WTC11 (cell line): ENCODE data around the gene GSTP1. TPM values are rescaled to one million over a fixed set of nuclear protein-coding genes. Genes with fewer than 3 reads are reported as not detected.

Source experiments
- ATAC-seq: fragments of 200-7000 bp; cut with Tn5 transposase; 2 replicates; pipeline ENCODE4 v1.10.0; 2021; ENCODE audit warnings: mild to moderate bottlenecking, moderate library complexity
- CTCF ChIA-PET: fragments of 300-600 bp; sonication (Branson Sonifier 250); formaldehyde crosslinking; loops from one replicate; lab custom pipeline; 2021; ENCODE audit warnings: antibody characterized with exemption; lab: Charles Lee
- POLR2A ChIA-PET: fragments of 350-600 bp; sonication (Branson Sonifier 250); formaldehyde crosslinking; loops from one replicate; lab custom pipeline; 2021; ENCODE audit warnings: antibody characterized with exemption; lab: Charles Lee
- DNase-seq: peaks from one replicate; pipeline ENCODE4 v3.0.0; 2021; ENCODE audit warnings: low spot score
- H3K27ac Mint-ChIP-seq: 2 replicates; pipeline ENCODE4 v1.8.0; 2021; ENCODE audit warnings: mixed read lengths
- H3K27me3 Mint-ChIP-seq: 2 replicates; pipeline ENCODE4 v1.8.0; 2021; ENCODE audit warnings: low read depth, mild to moderate bottlenecking, moderate library complexity, mixed read lengths
- H3K36me3 Mint-ChIP-seq: 2 replicates; pipeline ENCODE4 v1.8.0; 2021; ENCODE audit warnings: mixed read lengths
- H3K4me1 Mint-ChIP-seq: 2 replicates; pipeline ENCODE4 v1.8.0; 2022; ENCODE audit warnings: mixed read lengths
- H3K4me3 Mint-ChIP-seq: 2 replicates; pipeline ENCODE4 v1.8.0; 2021; ENCODE audit warnings: mild to moderate bottlenecking, moderate library complexity, mixed read lengths
- H3K9me3 Mint-ChIP-seq: 2 replicates; pipeline ENCODE4 v1.8.0; 2021; ENCODE audit warnings: mixed read lengths
- CREB1 ChIP-seq: sonication (generic); formaldehyde crosslinking; IDR thresholded peaks from 2 replicates; pipeline ENCODE4 v1.8.0; 2023; ENCODE audit warnings: mild to moderate bottlenecking, missing genetic modification reagents
- E2F1 ChIP-seq: sonication (generic); formaldehyde crosslinking; IDR thresholded peaks from 2 replicates; pipeline ENCODE4 v1.8.0; 2022; ENCODE audit warnings: mild to moderate bottlenecking, missing genetic modification reagents
- FOXP1 ChIP-seq: sonication (generic); formaldehyde crosslinking; IDR thresholded peaks from 2 replicates; pipeline ENCODE4 v1.8.0; 2022; ENCODE audit warnings: missing genetic modification reagents, mild to moderate bottlenecking, moderate library complexity, borderline replicate concordance
- FOXP4 ChIP-seq: sonication (generic); formaldehyde crosslinking; IDR thresholded peaks from 2 replicates; pipeline ENCODE4 v1.8.0; 2022; ENCODE audit warnings: mild to moderate bottlenecking, missing genetic modification reagents
- MLX ChIP-seq: sonication (generic); formaldehyde crosslinking; IDR thresholded peaks from 2 replicates; pipeline ENCODE4 v1.8.1; 2023; ENCODE audit warnings: mild to moderate bottlenecking, missing genetic modification reagents, moderate library complexity
- NFYB ChIP-seq: sonication (generic); formaldehyde crosslinking; conservative IDR thresholded peaks from 2 replicates; pipeline ENCODE4 v1.8.0; 2022; ENCODE audit warnings: low read depth, missing genetic modification reagents
- NR1H2 ChIP-seq: sonication (generic); formaldehyde crosslinking; IDR thresholded peaks from 2 replicates; pipeline ENCODE4 v1.9.0; 2021; ENCODE audit warnings: mild to moderate bottlenecking, moderate library complexity, missing genetic modification reagents
- OVOL2 ChIP-seq: fragments of 250-450 bp; sonication (Bioruptor Pico); IDR thresholded peaks from 2 replicates; pipeline ENCODE4 v1.9.0; 2021; ENCODE audit warnings: mild to moderate bottlenecking, borderline replicate concordance
- SMAD4 ChIP-seq: sonication (generic); formaldehyde crosslinking; IDR thresholded peaks from 2 replicates; pipeline ENCODE4 v1.8.0; 2022; ENCODE audit warnings: mild to moderate bottlenecking, missing genetic modification reagents
- SP1 ChIP-seq: sonication (generic); formaldehyde crosslinking; conservative IDR thresholded peaks from 2 replicates; pipeline ENCODE4 v1.8.1; 2022; ENCODE audit warnings: missing genetic modification reagents
- TCF7 ChIP-seq: sonication (generic); formaldehyde crosslinking; IDR thresholded peaks from 2 replicates; pipeline ENCODE4 v1.8.0; 2022; ENCODE audit warnings: mild to moderate bottlenecking, low read depth, missing genetic modification reagents, moderate library complexity
- TEAD4 ChIP-seq: sonication (generic); formaldehyde crosslinking; IDR thresholded peaks from 2 replicates; pipeline ENCODE4 v1.8.0; 2022; ENCODE audit warnings: mild to moderate bottlenecking, missing genetic modification reagents
- ZNF121 ChIP-seq: sonication (generic); formaldehyde crosslinking; IDR thresholded peaks from 2 replicates; pipeline ENCODE4 v1.8.0; 2023; ENCODE audit warnings: missing genetic modification reagents
- ZNF263 ChIP-seq: sonication (generic); formaldehyde crosslinking; IDR thresholded peaks from 2 replicates; pipeline ENCODE4 v1.8.1; 2022; ENCODE audit warnings: low read depth, mild to moderate bottlenecking, moderate library complexity, missing genetic modification reagents
- ZNF423 ChIP-seq: fragments of 250-450 bp; sonication (Bioruptor Pico); IDR thresholded peaks from 2 replicates; pipeline ENCODE4 v2.1.2; 2022; ENCODE audit warnings: mild to moderate bottlenecking, moderate library complexity
- total RNA-seq: library from RNA; stranded (reverse); gene quantifications from 3 replicates; pipeline ENCODE4 v1.2.3, GENCODE V29; 2021
- TF ChIP-seq, protein P1 (sequence below): sonication (generic); formaldehyde crosslinking; IDR thresholded peaks from 2 replicates; pipeline ENCODE4 v1.8.1; 2023; ENCODE audit warnings: mild to moderate bottlenecking, missing genetic modification reagents
- TF ChIP-seq, protein P2 (sequence below): sonication (generic); formaldehyde crosslinking; IDR thresholded peaks from 2 replicates; pipeline ENCODE4 v1.8.0; 2022; ENCODE audit warnings: mild to moderate bottlenecking, missing genetic modification reagents
- TF ChIP-seq, protein P3 (sequence below): fragments of 200-600 bp; IDR thresholded peaks from 2 replicates; pipeline ENCODE4 v1.8.0; 2022; ENCODE audit warnings: antibody characterized with exemption

GSTP1 gene
- total RNA-seq, 1 experiment from 2014 or later = 1,452 TPM

DNA sequence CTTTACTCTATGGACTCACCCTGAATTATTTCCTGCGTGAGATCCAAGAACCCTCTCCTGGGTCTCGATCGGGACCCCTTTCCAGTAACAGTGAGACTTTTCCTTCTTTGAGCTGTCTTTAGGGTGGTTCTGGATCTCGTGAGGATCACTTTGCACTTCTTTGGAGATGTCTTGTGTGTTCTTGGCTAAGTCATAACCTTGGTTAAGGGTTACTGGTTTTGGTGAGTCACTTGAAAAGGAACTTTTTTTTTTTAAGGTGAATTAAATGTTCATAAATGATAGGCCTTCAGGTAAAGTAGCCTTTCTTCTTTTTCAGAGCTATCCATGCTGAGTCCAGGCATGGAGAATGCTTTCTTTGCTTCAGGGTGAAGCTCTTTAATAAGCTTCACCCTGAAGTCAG is 19.4 kb upstream of the GSTP1 start (continued):
- TF ChIP-seq, protein P1, sequence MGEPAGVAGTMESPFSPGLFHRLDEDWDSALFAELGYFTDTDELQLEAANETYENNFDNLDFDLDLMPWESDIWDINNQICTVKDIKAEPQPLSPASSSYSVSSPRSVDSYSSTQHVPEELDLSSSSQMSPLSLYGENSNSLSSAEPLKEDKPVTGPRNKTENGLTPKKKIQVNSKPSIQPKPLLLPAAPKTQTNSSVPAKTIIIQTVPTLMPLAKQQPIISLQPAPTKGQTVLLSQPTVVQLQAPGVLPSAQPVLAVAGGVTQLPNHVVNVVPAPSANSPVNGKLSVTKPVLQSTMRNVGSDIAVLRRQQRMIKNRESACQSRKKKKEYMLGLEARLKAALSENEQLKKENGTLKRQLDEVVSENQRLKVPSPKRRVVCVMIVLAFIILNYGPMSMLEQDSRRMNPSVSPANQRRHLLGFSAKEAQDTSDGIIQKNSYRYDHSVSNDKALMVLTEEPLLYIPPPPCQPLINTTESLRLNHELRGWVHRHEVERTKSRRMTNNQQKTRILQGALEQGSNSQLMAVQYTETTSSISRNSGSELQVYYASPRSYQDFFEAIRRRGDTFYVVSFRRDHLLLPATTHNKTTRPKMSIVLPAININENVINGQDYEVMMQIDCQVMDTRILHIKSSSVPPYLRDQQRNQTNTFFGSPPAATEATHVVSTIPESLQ (CRISPR knock-in tag) = no peak
- no peak for TF ChIP-seq E2F1 (CRISPR knock-in tag)
- TF ChIP-seq, all 79 proteins: peak for 0

DNA sequence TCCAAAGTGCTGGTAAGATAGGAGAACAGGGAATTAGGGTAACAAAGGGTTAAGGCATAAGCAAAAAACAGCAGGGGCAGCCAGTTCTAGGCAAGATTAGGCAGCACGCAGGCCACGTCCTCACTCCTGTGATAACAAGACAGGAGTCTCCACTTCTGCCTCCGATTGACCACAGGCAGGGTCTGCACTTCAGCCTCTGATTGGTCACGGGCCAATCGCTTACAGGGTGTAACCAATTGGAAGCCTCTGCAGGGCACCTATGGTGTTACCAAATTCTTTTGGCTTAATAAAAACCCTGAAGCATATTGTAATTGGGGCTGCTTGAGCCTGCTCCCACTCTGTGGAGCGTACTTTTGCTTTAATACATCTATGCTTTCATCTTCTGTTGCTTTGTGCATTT is 12.2 kb upstream of the GSTP1 start:
- Mint-ChIP-seq H3K27ac (no peak overlapping the region), H3K36me3 (peaks cover 6% of the 10 kb centered on the region), H3K4me1 (no peaks in the 10 kb centered on the region), H3K27me3 (peaks cover 22% of the 10 kb centered on the region), H3K9me3 (peaks cover 11% of the 10 kb centered on the region), H3K4me3 (no peak overlapping the region)
- TF ChIP-seq SP1 (CRISPR knock-in tag) (no peak), NFYB (0 out of 2 replicates have a peak, but pooled peaks have one; percentile 19), MLX (CRISPR knock-in tag) (no peak), TCF7 (CRISPR knock-in tag) (no peak)
- TF ChIP-seq, protein P2, sequence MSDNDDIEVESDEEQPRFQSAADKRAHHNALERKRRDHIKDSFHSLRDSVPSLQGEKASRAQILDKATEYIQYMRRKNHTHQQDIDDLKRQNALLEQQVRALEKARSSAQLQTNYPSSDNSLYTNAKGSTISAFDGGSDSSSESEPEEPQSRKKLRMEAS (CRISPR knock-in tag) = no peak
- POLR2A ChIA-PET = no interaction called here
- CTCF ChIA-PET = interaction anchor here (1.3 to 3.1 kb wide), 5 partner anchors 12 to 58 kb away, joined by 4 to 26 read pairs (median 22); partner anchors contain the start of genes GSTP1 and NUDT8
- no peak for DNase-seq
- peak; percentile 53 for ATAC-seq

GRCh38 chr11:67572305-67572704 is 11.3 kb upstream of the GSTP1 start:
- no peak overlapping the region for H3K27ac Mint-ChIP-seq
- H3K9me3 Mint-ChIP-seq = peaks cover 11% of the 10 kb centered on the region
- ATAC-seq (no peak), DNase-seq (no peak)
- peaks cover 6% of the 10 kb centered on the region for H3K36me3 Mint-ChIP-seq
- no peak for TF ChIP-seq NR1H2
- no peak for TF ChIP-seq SMAD4 (CRISPR knock-in tag)
- no peak for TF ChIP-seq OVOL2 (CRISPR knock-in tag)
- H3K4me3 Mint-ChIP-seq = no peak overlapping the region
- H3K27me3 Mint-ChIP-seq = peaks cover 30% of the 10 kb centered on the region
- POLR2A ChIA-PET = no interaction called here
- no peaks in the 10 kb centered on the region for H3K4me1 Mint-ChIP-seq
- CTCF ChIA-PET = interaction anchor here (0.6 to 3.1 kb wide), 21 partner anchors 8 to 204 kb away, joined by 3 to 26 read pairs (median 4); partner anchors contain the start of genes GSTP1 and NUDT8

GRCh38 chr11:67572747-67573419 is 10.7 kb upstream of the GSTP1 start:
- Mint-ChIP-seq H3K27ac (no peak overlapping the region), H3K27me3 (peaks cover 30% of the 10 kb centered on the region), H3K9me3 (peaks cover 11% of the 10 kb centered on the region), H3K36me3 (peaks cover 6% of the 10 kb centered on the region), H3K4me3 (no peak overlapping the region), H3K4me1 (no peaks in the 10 kb centered on the region)
- TF ChIP-seq CREB1 (CRISPR knock-in tag) (no peak), TEAD4 (CRISPR knock-in tag) (no peak), ZNF423 (no peak), ZNF263 (CRISPR knock-in tag) (no peak), FOXP1 (CRISPR knock-in tag) (no peak), FOXP4 (CRISPR knock-in tag) (no peak), ZNF121 (CRISPR knock-in tag) (no peak)
- TF ChIP-seq, protein P3, sequence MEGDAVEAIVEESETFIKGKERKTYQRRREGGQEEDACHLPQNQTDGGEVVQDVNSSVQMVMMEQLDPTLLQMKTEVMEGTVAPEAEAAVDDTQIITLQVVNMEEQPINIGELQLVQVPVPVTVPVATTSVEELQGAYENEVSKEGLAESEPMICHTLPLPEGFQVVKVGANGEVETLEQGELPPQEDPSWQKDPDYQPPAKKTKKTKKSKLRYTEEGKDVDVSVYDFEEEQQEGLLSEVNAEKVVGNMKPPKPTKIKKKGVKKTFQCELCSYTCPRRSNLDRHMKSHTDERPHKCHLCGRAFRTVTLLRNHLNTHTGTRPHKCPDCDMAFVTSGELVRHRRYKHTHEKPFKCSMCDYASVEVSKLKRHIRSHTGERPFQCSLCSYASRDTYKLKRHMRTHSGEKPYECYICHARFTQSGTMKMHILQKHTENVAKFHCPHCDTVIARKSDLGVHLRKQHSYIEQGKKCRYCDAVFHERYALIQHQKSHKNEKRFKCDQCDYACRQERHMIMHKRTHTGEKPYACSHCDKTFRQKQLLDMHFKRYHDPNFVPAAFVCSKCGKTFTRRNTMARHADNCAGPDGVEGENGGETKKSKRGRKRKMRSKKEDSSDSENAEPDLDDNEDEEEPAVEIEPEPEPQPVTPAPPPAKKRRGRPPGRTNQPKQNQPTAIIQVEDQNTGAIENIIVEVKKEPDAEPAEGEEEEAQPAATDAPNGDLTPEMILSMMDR = 0 out of 2 replicates have a peak, but pooled peaks have one; percentile 39
- ATAC-seq (peak; percentile 60), DNase-seq (peak; percentile 71)
- ChIA-PET POLR2A (no interaction called here), CTCF (interaction anchor here (0.6 to 3.1 kb wide), 21 partner anchors 8 to 204 kb away, joined by 3 to 26 read pairs (median 4); partner anchors contain the start of genes GSTP1 and NUDT8)
